GM18517 (cell line): ENCODE results near the gene COL24A1.
"Not testable (repeated sequence)": the region's sequence is repeated elsewhere in the genome, so short reads cannot be mapped to it uniquely, and the experiment has no call there.

Source experiments
- ATAC-seq: cut with Tn5 transposase; IDR thresholded peaks from one replicate; pipeline ENCODE4 v1.9.1; 2021; ENCODE audit warnings: mild to moderate bottlenecking, moderate library complexity; ENCODE audit not compliant: unreplicated experiment

Gene COL24A1

DNA sequence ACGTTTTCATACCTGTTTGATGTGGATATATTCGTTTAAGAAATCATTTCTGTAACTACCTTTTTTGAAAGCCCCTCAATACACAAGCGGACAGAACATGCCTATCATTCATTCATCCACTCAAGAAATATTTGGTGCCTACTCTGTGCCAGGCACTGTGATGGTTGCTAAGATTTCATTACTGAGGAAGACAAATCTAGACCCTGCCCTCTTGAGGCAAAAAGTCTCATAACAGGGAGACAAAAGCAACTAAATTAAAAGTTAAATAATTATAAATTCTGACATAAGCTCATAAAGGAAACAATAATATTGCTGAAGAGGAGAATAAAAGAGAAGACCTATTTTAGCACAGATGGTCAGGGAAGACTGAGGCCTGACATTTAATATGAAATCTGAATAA lies 244.8 kb downstream of the COL24A1 start:
- no peak for ATAC-seq

DNA sequence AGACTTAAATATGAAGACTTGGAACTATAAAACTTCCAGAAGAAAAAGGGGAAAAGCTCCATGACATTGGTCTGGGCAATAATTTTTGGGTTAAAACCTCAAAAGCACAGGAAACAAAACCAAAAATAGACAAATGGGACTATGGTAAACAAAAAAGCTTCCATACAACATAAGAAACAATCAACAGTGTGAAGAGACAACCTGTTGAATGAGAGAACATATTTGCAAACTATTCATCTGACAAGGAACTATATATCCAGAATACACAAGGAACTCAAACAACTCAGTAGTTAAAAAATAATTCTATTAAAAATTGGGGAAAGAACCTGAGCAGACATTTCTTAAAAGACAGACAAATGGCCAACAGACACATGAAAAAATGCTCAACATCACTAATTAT lies 255.7 kb downstream of the COL24A1 start:
- ATAC-seq, result no peak

DNA sequence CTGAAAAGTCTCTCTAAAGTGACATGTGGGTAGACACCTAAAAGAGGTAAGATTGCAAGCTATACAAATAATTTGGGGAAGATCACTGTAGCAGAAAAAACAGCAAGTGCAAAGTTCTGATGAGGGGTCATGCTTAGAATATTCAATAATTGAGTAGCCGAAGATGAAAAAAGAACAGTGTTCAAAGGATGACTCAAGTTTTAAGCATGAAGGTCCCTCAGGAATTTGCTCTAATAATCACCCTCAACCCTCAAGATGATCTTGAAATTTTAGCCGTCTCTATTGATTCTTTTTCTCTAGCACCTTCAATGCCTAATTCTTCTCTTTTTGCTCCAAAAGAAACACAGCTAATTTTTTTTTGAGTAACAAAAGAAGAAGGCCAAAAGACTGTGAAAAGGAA lies 257.7 kb downstream of the COL24A1 start:
- no peak for ATAC-seq

DNA sequence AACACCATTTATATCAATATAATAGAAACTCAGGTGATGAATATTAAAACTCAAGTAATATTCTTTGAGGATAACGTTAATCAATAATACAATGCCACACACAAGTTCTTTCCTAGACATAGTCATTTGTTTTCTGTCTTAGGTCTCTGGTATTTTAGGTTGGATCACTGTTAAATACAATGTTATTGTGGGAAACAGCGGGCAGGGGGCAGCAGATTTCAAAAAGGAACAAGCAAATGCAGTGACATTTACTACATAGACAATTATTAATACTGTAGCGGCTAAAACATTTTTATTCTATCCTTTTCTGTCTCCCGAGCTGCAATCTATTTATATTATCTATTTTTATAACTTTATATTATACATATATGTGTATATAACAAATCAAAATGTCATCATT lies 261.9 kb downstream of the COL24A1 start:
- ATAC-seq, result peak; percentile 72

DNA sequence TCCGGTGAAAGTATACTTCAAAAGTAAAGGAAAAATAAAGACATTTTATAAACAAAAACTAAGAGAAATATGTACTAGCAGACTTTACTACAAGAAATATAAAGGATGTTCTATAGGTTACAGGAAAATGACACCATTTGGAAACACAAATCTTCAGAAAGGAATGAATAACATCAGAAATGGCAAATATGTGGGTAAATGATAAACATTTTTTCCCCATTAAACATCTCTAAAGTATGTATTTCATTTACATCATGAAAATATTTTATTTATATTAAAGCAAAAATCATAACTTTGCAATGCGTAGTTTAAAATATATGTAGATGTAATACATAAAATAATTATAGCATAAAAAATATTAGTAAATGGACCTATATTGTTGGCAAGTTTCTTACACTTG lies 264.2 kb downstream of the COL24A1 start:
- no peak for ATAC-seq

DNA sequence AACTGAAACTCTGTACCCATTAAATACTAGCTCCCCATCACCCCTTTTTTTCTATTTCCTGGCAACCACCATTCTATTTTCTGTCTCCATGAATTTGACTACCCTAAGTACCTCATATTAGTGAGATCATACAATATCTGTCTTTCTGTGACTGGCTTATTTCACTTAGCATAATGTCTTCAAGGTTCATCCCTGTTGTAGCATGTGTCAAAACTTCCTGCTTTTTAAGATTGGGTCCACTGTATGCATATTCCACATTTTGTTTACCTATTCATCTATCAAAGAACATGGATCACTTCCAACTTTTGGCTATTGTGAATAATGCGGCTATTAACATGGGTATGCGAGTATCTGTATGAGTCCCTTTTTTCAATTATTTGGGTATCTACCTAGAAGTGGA lies 266.7 kb downstream of the COL24A1 start:
- ATAC-seq, result no peak

DNA sequence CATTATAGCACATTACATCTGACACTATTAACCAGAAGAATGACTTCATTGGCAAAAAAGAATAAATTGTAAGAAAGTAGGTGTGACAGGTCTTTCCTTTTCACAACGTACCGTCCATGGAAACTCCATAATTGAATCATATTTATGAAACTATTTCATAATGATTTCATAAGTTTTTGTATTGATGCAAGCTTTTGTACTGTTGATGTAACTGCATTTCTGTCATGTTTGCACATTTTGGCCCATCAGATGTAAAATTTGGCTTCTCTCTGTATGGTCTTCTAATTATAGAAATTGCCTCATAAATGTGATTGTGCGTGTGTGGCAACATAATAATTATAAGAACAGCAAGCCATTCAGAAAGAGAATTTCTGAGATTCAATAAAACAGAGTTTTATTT lies 267.7 kb downstream of the COL24A1 start:
- ATAC-seq, result no peak

DNA sequence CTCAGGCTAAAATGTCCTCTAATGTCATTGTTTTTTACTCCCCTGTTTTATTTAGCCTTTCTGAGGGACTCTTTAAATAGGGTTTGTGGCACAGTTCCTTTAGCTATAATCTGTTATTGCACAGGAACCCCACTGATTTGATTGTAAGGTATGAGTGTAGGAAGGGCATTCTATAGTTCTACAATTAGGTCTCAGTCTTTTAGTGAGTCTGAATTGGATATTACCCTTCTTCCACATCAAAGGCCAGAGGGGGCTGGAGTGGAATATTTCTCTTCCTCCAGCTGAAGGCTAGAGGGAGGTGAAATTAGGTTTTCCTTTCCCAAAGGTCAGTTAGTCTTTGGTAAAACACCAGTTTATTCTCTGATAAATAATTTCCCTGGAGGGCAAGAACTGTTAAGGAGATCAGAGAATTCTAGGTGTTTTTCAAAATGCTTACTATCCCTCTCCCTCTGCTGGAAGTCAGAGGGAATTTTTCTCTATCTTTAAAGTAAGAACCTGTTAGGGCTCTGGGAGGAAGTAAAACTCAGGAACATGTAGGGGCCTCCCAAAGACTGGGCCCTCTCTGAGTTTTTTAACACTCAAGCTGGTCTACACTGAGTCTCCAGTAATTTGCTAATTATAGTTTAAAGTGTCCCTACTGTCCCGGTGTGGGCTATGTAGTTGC lies 272.1 kb downstream of the COL24A1 start:
- no peak for ATAC-seq

DNA sequence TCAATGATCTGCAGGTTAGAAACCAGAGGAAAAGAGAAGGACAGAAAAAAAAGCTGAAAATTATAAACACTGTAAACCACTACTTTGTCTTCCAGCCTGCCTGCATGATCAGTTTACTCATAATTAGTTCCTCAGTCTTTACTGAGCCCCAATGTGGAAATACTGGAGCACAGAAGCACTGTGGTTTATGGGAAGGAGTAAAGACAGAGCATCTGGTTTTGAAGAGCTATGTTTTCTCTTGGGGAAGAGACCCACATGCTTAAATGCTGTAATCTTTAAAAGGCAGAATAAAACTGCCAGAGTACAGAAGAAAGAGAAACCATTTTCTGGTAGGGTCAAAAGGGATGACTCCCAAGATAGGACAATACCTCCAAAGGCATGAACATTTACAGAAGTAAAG lies 289.4 kb downstream of the COL24A1 start:
- ATAC-seq, result no peak

DNA sequence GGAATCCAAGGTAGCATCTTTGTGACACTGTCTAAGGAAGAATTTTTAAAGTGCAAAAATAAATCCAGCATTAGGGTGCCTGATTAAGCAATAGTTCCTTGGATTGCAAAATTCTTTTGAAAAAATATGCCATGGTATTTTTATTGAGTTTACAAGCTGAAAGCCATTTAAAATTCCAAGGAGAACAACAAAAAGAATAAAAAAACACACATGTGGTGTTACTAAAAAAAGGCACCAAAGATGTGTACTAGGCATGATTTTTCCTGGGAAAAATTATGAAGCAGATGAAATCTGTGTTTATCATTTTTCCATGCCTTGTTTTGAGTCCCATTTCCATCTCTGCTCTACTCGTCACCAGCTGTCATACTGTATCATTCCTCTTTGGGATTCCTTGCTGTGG lies 291.4 kb downstream of the COL24A1 start:
- ATAC-seq, result no peak

DNA sequence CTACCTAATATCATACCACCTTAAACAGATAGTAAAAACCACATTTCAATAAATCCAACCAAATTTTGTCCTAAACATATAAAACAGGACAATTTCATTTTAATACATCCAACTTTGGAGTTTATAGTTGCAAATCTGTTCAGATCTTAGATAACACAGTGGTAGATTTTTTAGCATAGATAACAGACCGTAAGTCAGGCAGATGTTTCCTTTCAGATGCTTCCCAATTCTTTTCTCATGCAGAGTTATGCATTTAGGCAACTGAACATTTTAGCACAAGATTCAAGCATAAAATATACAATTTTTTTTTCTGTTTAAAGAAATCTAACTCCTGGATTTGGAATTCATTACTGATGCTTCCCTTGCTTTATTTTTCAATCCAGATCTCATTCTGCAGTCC lies 291.8 kb downstream of the COL24A1 start:
- ATAC-seq, result no peak

DNA sequence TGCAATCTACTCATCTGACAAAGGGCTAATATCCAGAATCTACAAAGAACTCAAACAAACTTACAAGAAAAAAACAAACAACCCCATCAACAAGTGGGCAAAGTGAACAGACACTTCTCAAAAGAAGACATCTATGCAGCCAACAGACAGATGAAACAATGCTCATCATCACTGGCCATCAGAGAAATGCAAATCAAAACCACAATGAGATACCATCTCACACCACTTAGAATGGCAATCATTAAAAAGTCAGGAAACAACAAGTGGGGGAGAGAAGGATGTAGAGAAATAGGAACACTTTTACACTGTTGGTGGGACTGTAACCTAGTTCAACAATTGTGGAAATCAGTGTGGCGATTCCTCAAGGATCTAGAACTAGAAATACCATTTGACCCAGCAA lies 292.9 kb downstream of the COL24A1 start:
- ATAC-seq, result not testable (repeated sequence)

DNA sequence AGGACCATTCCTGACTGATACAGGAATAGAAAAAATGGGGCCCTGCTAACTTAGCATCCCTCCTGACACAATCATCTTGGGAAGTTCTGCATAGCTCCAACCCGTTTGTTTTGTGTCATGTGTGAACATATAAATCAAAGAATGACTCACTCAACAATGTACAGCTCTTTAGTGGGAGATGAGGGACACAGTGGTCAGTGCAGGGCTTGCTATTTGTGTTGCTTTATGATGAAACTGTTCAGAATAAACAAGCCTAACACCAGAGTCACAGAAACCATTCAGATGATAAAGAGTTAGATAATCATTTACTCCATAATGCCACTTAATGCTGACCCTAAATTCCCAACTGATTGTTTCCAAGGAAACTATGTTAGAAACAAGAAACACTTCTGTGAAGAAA lies 294.1 kb downstream of the COL24A1 start:
- no peak for ATAC-seq

DNA sequence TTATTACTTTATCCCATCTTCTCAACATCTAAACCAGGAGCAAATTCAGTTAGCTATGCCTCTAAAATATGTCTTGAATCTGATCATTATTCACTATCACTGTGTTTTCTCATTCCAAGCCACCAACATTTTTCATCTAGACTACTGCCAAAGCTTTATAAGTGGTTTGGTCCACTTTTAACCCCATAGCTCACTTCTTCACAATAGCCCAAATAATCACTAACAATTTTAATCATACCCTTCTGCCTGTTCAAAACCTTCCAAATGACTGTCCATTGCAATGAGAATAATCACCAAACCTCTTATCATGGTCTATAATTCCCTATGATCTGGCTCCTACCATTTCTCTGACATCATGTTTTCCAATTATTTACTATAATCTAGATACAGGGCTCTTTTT lies 298.6 kb downstream of the COL24A1 start:
- ATAC-seq, result no peak

DNA sequence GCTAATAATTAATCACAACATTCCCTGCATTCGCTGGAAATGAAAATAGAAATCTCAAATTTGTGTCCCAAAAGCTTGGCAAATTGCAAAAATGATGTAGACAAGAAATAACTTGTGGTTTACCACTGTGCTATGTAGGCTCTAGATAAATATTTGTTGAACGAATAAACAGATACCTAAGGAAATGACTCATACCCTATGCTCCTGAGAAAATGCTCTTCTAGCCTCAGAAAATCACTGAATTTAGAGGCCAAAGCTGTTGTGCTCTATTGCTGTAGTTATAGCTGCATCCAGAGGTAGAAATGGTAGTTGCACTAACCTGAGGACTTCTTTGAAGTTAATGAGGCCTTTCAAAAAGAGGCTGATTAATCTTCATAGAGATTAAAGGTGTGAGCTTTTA lies 306.3 kb downstream of the COL24A1 start:
- no peak for ATAC-seq

DNA sequence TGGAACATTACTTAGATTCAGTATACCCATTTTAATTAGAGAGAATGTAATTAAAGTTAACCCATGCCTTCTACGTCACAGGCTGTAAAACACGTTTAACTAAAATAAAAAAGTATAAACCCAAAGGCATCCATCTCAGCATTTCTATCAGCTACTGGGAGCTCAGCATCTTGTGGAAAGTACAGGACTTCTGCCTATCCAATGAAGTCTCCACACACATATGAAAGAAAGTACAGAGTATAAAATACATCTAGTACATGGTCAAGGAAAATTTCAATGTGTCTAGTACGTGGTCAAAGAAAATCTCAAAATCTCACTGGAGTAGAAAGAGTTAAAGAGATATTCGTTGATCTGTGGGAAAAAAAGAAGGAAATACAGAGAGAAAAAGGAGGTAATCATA lies 306.9 kb downstream of the COL24A1 start:
- ATAC-seq, result no peak

DNA sequence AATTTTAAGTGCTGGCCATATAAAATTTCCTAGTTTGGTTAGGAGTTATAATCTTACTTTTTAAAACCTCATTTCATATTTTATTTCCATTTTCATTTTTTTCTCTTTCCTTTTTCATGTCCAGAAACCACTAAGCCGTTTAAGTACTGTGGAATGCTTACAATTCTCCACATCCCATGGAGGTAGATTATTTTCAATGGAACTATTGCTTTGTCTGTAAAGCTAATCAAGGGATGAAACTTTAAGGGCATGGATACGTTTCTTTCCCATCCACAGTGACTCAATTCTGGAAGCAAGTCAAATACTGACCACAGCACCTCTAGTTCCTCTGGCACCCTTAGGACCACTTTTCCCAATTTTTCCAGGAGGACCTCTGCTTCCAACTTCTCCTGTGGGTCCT lies 309.2 kb downstream of the COL24A1 start:
- ATAC-seq, result no peak

DNA sequence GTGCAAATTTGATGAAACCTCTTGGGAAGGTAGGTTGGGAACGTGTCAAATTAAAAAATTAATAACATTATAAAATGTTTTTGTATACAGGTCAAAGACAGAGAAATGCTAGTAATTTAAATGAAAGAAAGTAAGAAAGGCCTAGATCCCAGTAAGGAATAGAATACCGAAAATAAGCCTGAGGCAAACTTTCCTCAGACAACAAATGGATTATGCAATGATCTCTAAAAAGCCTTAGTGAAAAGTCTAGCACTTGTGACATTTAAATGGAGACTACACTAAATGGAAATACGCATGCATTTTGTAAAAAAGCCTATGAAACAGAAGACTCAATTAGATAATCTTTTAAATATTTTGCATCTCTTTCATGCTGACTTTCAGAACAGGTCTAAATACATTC lies 309.9 kb downstream of the COL24A1 start:
- ATAC-seq, result no peak

DNA sequence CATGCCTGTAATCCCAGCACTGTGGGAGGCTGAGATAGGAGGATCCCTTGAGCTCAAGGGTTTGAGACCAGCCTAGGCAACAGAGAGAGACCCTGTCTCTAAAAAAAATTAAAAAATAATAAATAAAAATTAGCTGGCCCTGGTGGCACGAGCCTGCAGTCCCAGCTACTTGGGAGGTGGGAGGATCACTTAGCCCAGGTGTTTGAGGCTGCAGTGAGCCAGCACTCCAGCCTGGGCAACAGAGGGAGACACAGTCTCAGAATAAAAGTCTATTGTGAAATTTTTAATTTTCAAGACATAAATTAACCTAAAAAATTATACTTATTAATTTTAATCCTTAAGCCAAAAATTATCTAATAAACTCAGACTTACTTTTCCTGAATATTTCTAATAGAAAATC lies 317.1 kb downstream of the COL24A1 start:
- ATAC-seq, result no peak

DNA sequence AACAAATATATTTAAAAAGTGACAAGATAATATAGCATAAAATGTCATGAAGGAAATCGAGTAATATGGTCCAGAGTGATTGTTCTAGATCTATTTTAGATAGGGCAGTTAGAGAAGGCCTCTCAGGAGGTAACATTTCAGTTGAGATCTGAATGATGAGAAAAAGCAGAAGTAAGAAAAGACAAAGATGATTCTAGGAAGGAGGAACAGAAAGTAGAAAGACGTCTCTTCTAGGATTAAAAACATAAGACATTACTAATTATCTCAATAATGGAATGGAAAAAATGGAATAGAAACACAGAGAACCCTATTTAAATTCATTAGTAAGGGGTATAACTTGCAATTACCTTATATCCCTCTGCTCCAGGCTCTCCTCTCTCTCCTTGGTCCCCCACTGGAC lies 318.3 kb downstream of the COL24A1 start:
- peak; percentile 92 for ATAC-seq

DNA sequence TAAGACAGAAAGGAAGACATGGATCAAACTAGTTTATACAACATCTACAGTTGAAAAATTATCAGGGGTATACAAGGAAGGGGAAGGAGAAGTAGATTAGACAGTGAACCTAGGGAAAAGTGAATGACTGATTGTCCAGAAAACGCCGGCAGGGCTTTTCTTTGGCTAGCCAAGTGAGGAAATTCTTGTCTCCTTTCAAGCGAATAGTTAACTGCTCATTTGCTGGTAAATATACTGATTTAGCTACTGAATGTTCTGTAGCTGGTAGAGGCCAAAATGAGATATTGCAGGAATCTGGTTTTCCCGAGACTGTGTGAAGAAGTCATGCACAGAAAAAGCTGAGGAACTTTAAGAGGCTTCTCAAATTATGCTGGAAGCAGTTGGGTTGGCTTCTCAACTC lies 319.8 kb downstream of the COL24A1 start:
- ATAC-seq, result no peak

DNA sequence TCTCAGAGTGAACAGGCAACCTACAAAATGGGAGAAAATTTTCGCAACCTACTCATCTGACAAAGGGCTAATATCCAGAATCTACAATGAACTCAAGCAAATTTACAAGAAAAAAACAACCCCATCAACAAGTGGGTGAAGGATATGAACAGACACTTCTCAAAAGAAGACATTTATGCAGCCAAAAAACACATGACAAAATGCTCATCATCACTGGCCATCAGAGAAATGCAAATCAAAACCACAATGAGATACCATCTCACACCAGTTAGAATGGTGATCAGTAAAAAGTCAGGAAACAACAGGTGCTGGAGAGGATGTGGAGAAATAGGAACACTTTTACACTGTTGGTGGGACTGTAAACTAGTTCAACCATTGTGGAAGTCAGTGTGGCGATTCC lies 323.4 kb downstream of the COL24A1 start:
- ATAC-seq, result not testable (repeated sequence)

DNA sequence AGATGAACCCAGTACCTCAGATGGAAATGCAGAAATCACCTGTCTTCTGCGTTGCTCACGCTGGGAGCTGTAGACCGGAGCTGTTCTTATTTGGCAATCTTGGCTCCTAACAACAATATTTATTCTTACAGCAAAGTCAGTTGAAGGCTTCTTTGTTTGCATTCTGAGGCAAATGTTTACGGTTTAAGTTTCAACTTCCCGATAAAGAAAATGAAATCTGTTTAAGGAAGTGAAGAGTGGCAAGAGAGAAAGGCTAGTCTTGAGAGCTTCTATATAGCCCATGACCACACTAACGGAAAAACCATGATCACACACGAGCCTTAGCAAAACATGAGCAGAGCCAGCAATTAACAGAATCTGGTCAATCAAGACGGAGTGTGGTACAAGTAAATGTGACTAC lies 325.7 kb downstream of the COL24A1 start:
- no peak for ATAC-seq
